IMR-90 (cell line): ENCODE data around the gene ITGB1. TPM values are rescaled to one million over a fixed set of nuclear protein-coding genes. Genes with fewer than 3 reads are reported as not detected.

ENCODE experiments used
- ATAC-seq: fragments of 200-7000 bp; cut with Tn5 transposase; 2 replicates; pipeline ENCODE4 v1.9.1; 2020; ENCODE audit warnings: low read depth, mild to moderate bottlenecking, moderate library complexity
- BruUV-seq: library from RNA; stranded (reverse); fragments of 400-500 nt; replicated peaks from 2 replicates; lab custom pipeline; 2021; lab: Mats Ljungman, UMichigan
- CTCF ChIA-PET: fragments of 300-600 bp; formaldehyde crosslinking; extraction: SDS; loops from one replicate; lab custom pipeline; 2021; ENCODE audit warnings: antibody characterized with exemption; lab: Yijun Ruan, JAX
- POLR2A ChIA-PET: fragments of 300-600 bp; sonication (Branson Sonifier 250); formaldehyde crosslinking; loops from one replicate; lab custom pipeline; 2022; ENCODE audit warnings: antibody characterized with exemption; ENCODE audit not compliant: unreplicated experiment; lab: Charles Lee
- DNase-seq: peaks from one replicate; pipeline ENCODE4 v3.0.0; 2013
- H2AFZ ChIP-seq: replicated peaks from 2 replicates; pipeline ENCODE3; 2013; ENCODE audit warnings: low read length, mild to moderate bottlenecking; ENCODE audit not compliant: poor library complexity
- H2AK5ac ChIP-seq: 2 replicates; pipeline ENCODE4 v1.6.1; 2013; ENCODE audit warnings: low read depth, low read length, inconsistent platforms
- H2AK9ac ChIP-seq: replicated peaks from 2 replicates; pipeline ENCODE3; 2013; ENCODE audit warnings: mild to moderate bottlenecking, low read depth, low read length, moderate library complexity; ENCODE audit not compliant: poor library complexity
- H2BK120ac ChIP-seq: 2 replicates; pipeline ENCODE4 v1.6.1; 2013; ENCODE audit warnings: low read depth, low read length, inconsistent platforms
- H2BK15ac ChIP-seq: 3 replicates; pipeline ENCODE4 v1.6.1; 2013; ENCODE audit warnings: low read depth, low read length, inconsistent platforms
- H2BK20ac ChIP-seq: 2 replicates; pipeline ENCODE4 v1.6.1; 2013; ENCODE audit warnings: low read depth, mild to moderate bottlenecking, inconsistent platforms, low read length, moderate library complexity
- H2BK5ac ChIP-seq: 2 replicates; pipeline ENCODE4 v1.6.1; 2013; ENCODE audit warnings: mild to moderate bottlenecking, low read depth, low read length, inconsistent platforms; ENCODE audit not compliant: poor library complexity, severe bottlenecking
- H3K14ac ChIP-seq: replicated peaks from 2 replicates; pipeline ENCODE4 v1.6.1; 2013; ENCODE audit warnings: low read depth, low read length, inconsistent platforms
- H3K18ac ChIP-seq: 2 replicates; pipeline ENCODE4 v1.6.1; 2013; ENCODE audit warnings: low read depth, low read length, control low read depth
- H3K23ac ChIP-seq: 2 replicates; pipeline ENCODE4 v1.6.1; 2013; ENCODE audit warnings: low read depth, low read length, inconsistent platforms
- H3K27ac ChIP-seq: 2 replicates; pipeline ENCODE4 v1.5.1; 2013; ENCODE audit warnings: mild to moderate bottlenecking, control low read depth, low read length; ENCODE audit not compliant: insufficient read depth
- H3K27me3 ChIP-seq: 2 replicates; pipeline ENCODE4 v1.6.1; 2013; ENCODE audit warnings: low read length; ENCODE audit not compliant: control insufficient read depth, insufficient read depth
- H3K36me3 ChIP-seq: 2 replicates; pipeline ENCODE4 v1.6.1; 2013; ENCODE audit warnings: low read length, mixed read lengths; ENCODE audit not compliant: control insufficient read depth, insufficient read depth
- H3K4ac ChIP-seq: 2 replicates; pipeline ENCODE4 v1.6.1; 2013; ENCODE audit warnings: low read depth, low read length, inconsistent platforms
- H3K4me1 ChIP-seq: 2 replicates; pipeline ENCODE4 v1.6.1; 2013; ENCODE audit warnings: low read length, mixed read lengths; ENCODE audit not compliant: control insufficient read depth, insufficient read depth
- H3K4me2 ChIP-seq: 2 replicates; pipeline ENCODE4 v1.6.1; 2013; ENCODE audit warnings: low read depth, mild to moderate bottlenecking, control low read depth, low read length, moderate library complexity
- H3K4me3 ChIP-seq: 2 replicates; pipeline ENCODE4 v1.5.1; 2013; ENCODE audit warnings: low read depth, mild to moderate bottlenecking, control low read depth, low read length, moderate library complexity; ENCODE audit not compliant: insufficient read depth
- H3K56ac ChIP-seq: 2 replicates; pipeline ENCODE4 v1.6.1; 2013; ENCODE audit warnings: low read length, inconsistent platforms; ENCODE audit not compliant: insufficient read depth; ENCODE audit errors: extremely low read depth
- H3K79me1 ChIP-seq, 2 experiments: 2 replicates each; pipeline ENCODE4 v1.6.1; 2013; ENCODE audit warnings: low read length in 2 of 2, inconsistent platforms in 1 of 2, low read depth in 1 of 2
- H3K9ac ChIP-seq: 2 replicates; pipeline ENCODE4 v1.6.1; 2013; ENCODE audit warnings: low read depth, low read length, control low read depth
- H3K9me1 ChIP-seq: 2 replicates; pipeline ENCODE4 v1.6.1; 2013; ENCODE audit warnings: low read length, inconsistent platforms; ENCODE audit not compliant: insufficient read depth
- H3K9me3 ChIP-seq: 2 replicates; pipeline ENCODE4 v1.6.1; 2013; ENCODE audit warnings: low read length; ENCODE audit not compliant: control insufficient read depth, insufficient read depth
- H4K20me1 ChIP-seq: 2 replicates; pipeline ENCODE4 v1.6.1; 2013; ENCODE audit warnings: low read length, inconsistent platforms; ENCODE audit not compliant: insufficient read depth
- H4K5ac ChIP-seq: 2 replicates; pipeline ENCODE4 v1.6.1; 2013; ENCODE audit warnings: mild to moderate bottlenecking, low read depth, low read length, control low read depth
- H4K8ac ChIP-seq, 2 experiments: 2 replicates each; pipeline ENCODE4 v1.6.1; 2013; ENCODE audit warnings: low read depth in 2 of 2, low read length in 2 of 2, control low read depth in 1 of 2, inconsistent platforms in 1 of 2
- H4K91ac ChIP-seq: 2 replicates; pipeline ENCODE4 v1.6.1; 2013; ENCODE audit warnings: low read depth, low read length, inconsistent platforms; ENCODE audit not compliant: insufficient read depth
- CEBPB ChIP-seq: IDR thresholded peaks from 2 replicates; pipeline ENCODE4 v1.6.1; 2012; ENCODE audit warnings: low read depth, low read length, improper control_type of control experiment
- FOS ChIP-seq: fragments of 150-350 bp; IDR thresholded peaks from 2 replicates; pipeline ENCODE4 v1.6.1; 2016; ENCODE audit warnings: low read depth, low read length
- MAFK ChIP-seq: IDR thresholded peaks from 2 replicates; pipeline ENCODE4 v1.6.1; 2012; ENCODE audit warnings: low read depth, low read length, improper control_type of control experiment
- MAZ ChIP-seq: IDR thresholded peaks from 2 replicates; pipeline ENCODE4 v1.6.1; 2012; ENCODE audit warnings: low read depth, mild to moderate bottlenecking, low read length, improper control_type of control experiment, moderate library complexity, borderline replicate concordance
- NFE2L2 ChIP-seq: fragments of 150-350 bp; IDR thresholded peaks from 2 replicates; pipeline ENCODE4 v1.6.1; 2016; ENCODE audit warnings: low read depth, mild to moderate bottlenecking, low read length
- POLR2A ChIP-seq: IDR thresholded peaks from 2 replicates; pipeline ENCODE4 v1.6.1; 2012; ENCODE audit warnings: mild to moderate bottlenecking, low read depth, low read length
- RAD21 ChIP-seq: IDR thresholded peaks from 2 replicates; pipeline ENCODE4 v1.6.1; 2012; ENCODE audit warnings: low read length, improper control_type of control experiment
- RCOR1 ChIP-seq: IDR thresholded peaks from 2 replicates; pipeline ENCODE4 v1.6.1; 2012; ENCODE audit warnings: mild to moderate bottlenecking, low read length, improper control_type of control experiment; ENCODE audit not compliant: insufficient replicate concordance
- RFX5 ChIP-seq: IDR thresholded peaks from 2 replicates; pipeline ENCODE4 v1.8.0; 2012; ENCODE audit warnings: low read depth, mild to moderate bottlenecking, low read length, moderate library complexity
- SMC3 ChIP-seq: fragments of 150-350 bp; IDR thresholded peaks from 2 replicates; pipeline ENCODE4 v1.6.1; 2016; ENCODE audit warnings: low read depth, mild to moderate bottlenecking, antibody characterized with exemption, low read length, moderate library complexity
- WGBS, 2 experiments: methylation state at CpG; one replicate each; pipeline versions ENCODE4 v1.1.5 to v1.1.7; 2013; ENCODE audit warnings: missing lambda C conversion rate in 2 of 2; ENCODE audit not compliant: insufficient read length in 1 of 2; ENCODE audit errors: extremely low coverage in 2 of 2; 5-methylcytosine and 5-hydroxymethylcytosine counted together
- dilution Hi-C: fragments of 300-500 bp; cut with HindIII; formaldehyde crosslinking; loops from one replicate; pipeline ENCODE4 v1.14.3; 2018; ENCODE audit warnings: low sequenced_read_pairs; ENCODE audit not compliant: unreplicated experiment
- in situ Hi-C: fragments of 300-500 bp; cut with MboI; formaldehyde crosslinking; loops from 3 replicates; pipeline ENCODE4 v1.14.3; 2019; ENCODE audit warnings: low sequenced_read_pairs, inconsistent platforms, mixed read lengths
- intact Hi-C: fragments of 100-400 bp; cut with micrococcal nuclease; formaldehyde crosslinking; loops from 2 replicates; pipeline ENCODE4 v1.10.0; 2022
- polyA plus RNA-seq, 3 experiments: library from polyadenylated mRNA; depleted of rRNA; stranded (reverse); fragments of >200 nt; gene quantifications; 2 replicates each; pipeline ENCODE4 v1.2.3, GENCODE V29; 2012; ENCODE audit warnings: low replicate concordance in 1 of 3
- total RNA-seq: library from RNA; depleted of rRNA; stranded (reverse); fragments of >200 nt; gene quantifications from 2 replicates; pipeline ENCODE4 v1.2.3, GENCODE V29; 2012
- TF ChIP-seq, protein P1 (sequence below): fragments of 150-350 bp; IDR thresholded peaks from 2 replicates; pipeline ENCODE4 v1.6.1; 2017; ENCODE audit warnings: mild to moderate bottlenecking, antibody characterized with exemption, low read length, low read depth
- TF ChIP-seq, protein P2 (sequence below): fragments of 150-350 bp; IDR thresholded peaks from 2 replicates; pipeline ENCODE4 v1.6.1; 2016; ENCODE audit warnings: low read depth, mild to moderate bottlenecking, low read length, moderate library complexity, borderline replicate concordance

The ITGB1 gene
- total and polyA plus RNA-seq, 2 of the 4 experiments (the other 2 are of a cell fraction): 1,331 to 2,066 TPM

DNA sequence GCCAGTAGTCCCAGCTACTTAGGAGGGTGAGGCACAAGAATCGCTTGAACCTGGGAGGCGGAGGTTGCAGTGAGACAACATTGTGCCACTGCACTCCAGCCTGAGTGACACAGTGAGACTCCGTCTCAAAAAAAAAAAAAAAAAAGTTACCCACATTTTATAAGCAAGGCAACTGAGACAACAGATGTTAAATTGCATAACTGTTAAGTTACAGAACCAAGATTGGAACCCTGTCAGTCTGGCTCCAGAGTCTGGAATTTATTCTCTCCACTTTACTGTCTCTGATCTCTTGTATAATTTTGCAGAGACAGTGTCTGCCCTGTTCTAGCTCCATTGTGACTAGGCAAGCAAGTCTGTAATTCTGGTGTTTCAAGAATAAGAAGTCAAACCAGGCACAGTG, 6.2 kb upstream of the ITGB1 start:
- no peak overlapping the region for H2BK5ac ChIP-seq
- no peak overlapping the region for H4K91ac ChIP-seq
- no peak for DNase-seq
- intact Hi-C loops: no loop called here
- no peak overlapping the region for H3K56ac ChIP-seq
- peak overlapping the region; percentile 4; the same call in 1 of the 2 replicates for H3K23ac ChIP-seq
- ATAC-seq: no peak
- in situ Hi-C loops: no loop called here
- TF ChIP-seq MAFK (no peak), CEBPB (no peak), RCOR1 (no peak), SMC3 (no peak), RAD21 (no peak), MAZ (no peak), RFX5 (no peak), NFE2L2 (no peak), POLR2A (no peak), FOS (no peak)
- TF ChIP-seq, protein P1, sequence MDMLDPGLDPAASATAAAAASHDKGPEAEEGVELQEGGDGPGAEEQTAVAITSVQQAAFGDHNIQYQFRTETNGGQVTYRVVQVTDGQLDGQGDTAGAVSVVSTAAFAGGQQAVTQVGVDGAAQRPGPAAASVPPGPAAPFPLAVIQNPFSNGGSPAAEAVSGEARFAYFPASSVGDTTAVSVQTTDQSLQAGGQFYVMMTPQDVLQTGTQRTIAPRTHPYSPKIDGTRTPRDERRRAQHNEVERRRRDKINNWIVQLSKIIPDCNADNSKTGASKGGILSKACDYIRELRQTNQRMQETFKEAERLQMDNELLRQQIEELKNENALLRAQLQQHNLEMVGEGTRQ: no peak
- TF ChIP-seq, protein P2, sequence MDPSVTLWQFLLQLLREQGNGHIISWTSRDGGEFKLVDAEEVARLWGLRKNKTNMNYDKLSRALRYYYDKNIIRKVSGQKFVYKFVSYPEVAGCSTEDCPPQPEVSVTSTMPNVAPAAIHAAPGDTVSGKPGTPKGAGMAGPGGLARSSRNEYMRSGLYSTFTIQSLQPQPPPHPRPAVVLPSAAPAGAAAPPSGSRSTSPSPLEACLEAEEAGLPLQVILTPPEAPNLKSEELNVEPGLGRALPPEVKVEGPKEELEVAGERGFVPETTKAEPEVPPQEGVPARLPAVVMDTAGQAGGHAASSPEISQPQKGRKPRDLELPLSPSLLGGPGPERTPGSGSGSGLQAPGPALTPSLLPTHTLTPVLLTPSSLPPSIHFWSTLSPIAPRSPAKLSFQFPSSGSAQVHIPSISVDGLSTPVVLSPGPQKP: no peak
- H3K9me3 ChIP-seq: no peaks in the 10 kb centered on the region
- dilution Hi-C loops: no loop called here
- H3K4ac ChIP-seq: peak overlapping the region; percentile 49; the same call in 1 of the 2 replicates
- peak overlapping the region; percentile 53; the same call in 2 of the 3 replicates for H2BK15ac ChIP-seq
- H2AK5ac ChIP-seq: peak overlapping the region; percentile 86
- H3K18ac ChIP-seq: no peak overlapping the region
- H2AK9ac ChIP-seq: no peak overlapping the region
- H2BK20ac ChIP-seq: peak overlapping the region; percentile 57; the same call in 1 of the 2 replicates
- H4K8ac ChIP-seq: peak overlapping the region in 1 of 2 experiments; percentile 52; a peak in 2 of 4 replicates
- no peak overlapping the region for H4K5ac ChIP-seq
- H4K20me1 ChIP-seq: no peaks in the 10 kb centered on the region
- no peaks in the 10 kb centered on the region for H3K27me3 ChIP-seq
- H2AFZ ChIP-seq: no peak overlapping the region
- no TSS peak for BruUV-seq
- H3K79me1 ChIP-seq: peaks cover 7 to 22% of the 10 kb centered on the region in 2 experiments; a peak in 2 of 4 replicates
- H3K9ac ChIP-seq: no peak overlapping the region
- no CpG with 5 or more reads among the region's 3 CpGs for WGBS, 2 experiments
- H3K9me1 ChIP-seq: peaks cover 4% of the 10 kb centered on the region
- H3K36me3 ChIP-seq: no peaks in the 10 kb centered on the region
- H3K4me3 ChIP-seq: no peak overlapping the region
- H3K14ac ChIP-seq: 0 out of 2 replicates have a peak overlapping the region, but pooled peaks have one; percentile 24
- H3K4me1 ChIP-seq: peaks cover 10% of the 10 kb centered on the region
- CTCF ChIA-PET: no interaction called here
- POLR2A ChIA-PET: no interaction called here
- no peak overlapping the region for H3K27ac ChIP-seq
- H3K4me2 ChIP-seq: no peak overlapping the region
- H2BK120ac ChIP-seq: peak overlapping the region; percentile 54; the same call in 1 of the 2 replicates
